GM08714 (cell line): ENCODE measurements around the gene MUS81.

Experiments
- H3K4me3 ChIP-seq: fragments of 200-500 bp; sonication (Bioruptor generic); 2 replicates; pipeline ENCODE4 v1.5.1; 2014; ENCODE audit warnings: mild to moderate bottlenecking, low read length, inconsistent platforms
- ZNF274 ChIP-seq: IDR thresholded peaks from 2 replicates; pipeline ENCODE4 v1.6.1; 2012; ENCODE audit warnings: mild to moderate bottlenecking, low read depth, low read length

MUS81 gene

DNA sequence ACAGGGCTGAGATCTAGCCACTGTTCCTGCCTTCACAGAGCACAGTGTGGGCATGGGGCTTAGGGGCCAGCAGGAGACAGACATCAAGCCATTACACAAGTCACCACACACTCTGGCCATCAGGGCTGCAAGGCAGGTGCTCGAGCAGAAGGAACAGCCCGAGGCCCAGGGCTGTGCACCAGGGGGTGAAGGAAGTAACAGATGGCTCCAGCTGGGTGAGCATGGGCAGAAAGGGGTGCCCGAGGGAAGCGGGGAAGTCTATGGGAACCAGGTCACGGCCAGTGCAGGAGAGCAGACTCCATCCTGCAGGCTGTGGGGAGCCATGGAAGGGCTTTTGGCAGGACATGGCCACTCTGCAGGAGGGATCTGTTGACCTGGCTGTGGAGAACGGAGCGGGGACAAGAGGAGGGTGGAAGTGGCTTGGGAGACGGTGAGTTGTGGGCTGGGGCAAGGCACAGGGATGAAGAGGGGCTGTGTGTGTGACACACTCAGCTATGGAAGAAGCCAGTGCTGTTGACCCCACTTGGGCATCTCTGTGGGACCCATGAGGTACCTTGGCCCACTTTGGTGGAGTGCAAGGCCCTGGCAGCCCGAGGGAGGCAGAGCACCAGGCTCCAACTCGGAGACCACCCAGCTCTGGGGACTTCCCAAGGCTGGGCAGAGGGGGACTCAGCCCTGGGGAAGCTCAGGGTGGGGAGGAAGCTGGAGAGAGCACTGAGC is 55.0 kb downstream of the MUS81 start:
- H3K4me3 ChIP-seq = no peak overlapping the region
- no peak for TF ChIP-seq ZNF274

DNA sequence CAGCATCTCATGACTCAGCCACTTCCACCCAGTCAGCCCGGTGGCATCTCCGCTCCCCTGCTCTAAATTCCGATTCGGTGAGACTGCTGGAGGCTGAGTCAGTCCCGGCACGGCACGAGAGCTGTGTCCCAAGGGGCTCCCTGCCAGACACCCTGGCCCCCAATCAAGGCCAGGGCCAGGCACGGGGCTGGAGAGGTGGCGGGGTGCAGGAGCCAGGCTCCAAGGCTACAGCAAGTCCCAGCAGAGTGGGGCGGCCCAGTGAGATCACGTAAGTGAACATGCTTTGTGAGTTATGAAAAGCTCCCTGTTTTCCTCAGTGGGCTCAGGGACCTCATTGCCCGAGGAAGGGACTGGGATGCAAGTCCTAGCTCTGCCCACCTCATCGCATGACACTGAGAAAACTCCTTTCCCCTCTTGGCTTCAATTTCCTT is 55.6 kb downstream of the MUS81 start:
- no peak for TF ChIP-seq ZNF274
- no peak overlapping the region for H3K4me3 ChIP-seq
